Activated T-helper 1 cell treated with anti-CD3 and anti-CD28 coated beads, Interleukin-2, amount 50 U/mL, for 16 hours (primary cell): ENCODE measurements around the gene PRTN3.

Source experiments
- DNase-seq, 2 donors: peaks; one replicate each; pipeline ENCODE4 v3.0.0-alpha.2; 2020; ENCODE audit warnings: low read depth in 1 of 2, low spot score in 1 of 2

PRTN3 gene, protein sequence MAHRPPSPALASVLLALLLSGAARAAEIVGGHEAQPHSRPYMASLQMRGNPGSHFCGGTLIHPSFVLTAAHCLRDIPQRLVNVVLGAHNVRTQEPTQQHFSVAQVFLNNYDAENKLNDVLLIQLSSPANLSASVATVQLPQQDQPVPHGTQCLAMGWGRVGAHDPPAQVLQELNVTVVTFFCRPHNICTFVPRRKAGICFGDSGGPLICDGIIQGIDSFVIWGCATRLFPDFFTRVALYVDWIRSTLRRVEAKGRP

DNA sequence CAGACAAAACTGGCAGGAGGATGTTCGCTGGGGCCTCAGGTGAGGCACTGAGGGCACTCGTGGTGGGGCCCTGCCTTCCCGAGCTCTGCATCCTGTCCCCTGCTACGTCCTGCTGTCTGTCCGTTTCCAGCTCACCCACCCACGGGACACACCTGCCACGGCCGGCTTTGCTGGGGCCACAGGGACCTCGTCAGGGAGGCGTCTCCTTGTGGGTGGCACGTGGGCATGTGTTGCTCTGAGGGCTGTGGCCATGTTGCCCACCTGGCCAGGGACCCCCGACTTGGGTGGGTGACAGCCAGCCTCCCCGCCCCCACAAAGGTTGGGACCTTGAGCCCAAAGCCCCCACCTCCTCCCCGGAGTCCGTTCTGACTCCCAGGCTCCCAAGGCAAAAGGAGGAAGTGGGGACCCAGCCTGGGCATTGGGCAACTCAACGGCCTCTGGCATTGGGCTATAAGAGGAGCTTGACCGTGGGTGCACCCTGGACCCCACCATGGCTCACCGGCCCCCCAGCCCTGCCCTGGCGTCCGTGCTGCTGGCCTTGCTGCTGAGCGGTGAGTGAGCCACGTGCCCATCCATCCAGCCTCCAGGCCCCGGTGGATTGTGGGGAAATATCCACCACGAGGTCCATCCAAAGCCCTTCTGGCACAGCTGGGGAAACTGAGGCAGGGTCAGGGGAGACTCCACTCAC, at the start of gene PRTN3:
Gene PRTN3 (plus strand): TSS at position 481 of the 688 bp plus-strand sequence. CDS start 10 bp downstream, at position 491.
- DNase-seq, result no peak

DNA sequence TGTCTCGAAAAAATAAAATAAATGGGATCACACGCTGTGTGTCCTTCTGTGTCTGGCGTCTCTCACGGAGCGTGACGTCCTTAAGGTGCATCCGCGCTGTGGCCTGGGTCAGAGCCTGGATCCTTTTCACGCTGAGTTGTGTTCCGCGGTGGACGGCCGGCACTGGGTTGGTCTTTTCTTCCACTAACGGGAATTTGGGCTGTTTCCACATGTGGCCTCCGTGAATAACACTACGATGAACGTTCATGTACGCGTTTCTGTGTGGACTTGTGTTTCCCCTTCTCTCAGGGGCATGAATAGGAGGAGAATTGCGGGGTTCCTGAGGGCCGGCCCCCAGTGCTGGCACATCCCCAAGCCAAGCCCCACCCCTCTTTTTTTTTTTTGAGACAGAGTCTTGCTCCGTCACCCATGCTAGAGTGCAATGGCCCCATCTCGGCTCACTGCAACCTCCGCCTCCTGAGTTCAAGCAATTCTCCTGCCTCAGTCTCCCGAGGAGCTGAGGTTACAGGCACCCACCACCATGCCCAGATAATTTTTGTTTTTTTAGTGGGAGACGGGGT, 49.7 kb upstream of the PRTN3 start:
- no peak for DNase-seq

DNA sequence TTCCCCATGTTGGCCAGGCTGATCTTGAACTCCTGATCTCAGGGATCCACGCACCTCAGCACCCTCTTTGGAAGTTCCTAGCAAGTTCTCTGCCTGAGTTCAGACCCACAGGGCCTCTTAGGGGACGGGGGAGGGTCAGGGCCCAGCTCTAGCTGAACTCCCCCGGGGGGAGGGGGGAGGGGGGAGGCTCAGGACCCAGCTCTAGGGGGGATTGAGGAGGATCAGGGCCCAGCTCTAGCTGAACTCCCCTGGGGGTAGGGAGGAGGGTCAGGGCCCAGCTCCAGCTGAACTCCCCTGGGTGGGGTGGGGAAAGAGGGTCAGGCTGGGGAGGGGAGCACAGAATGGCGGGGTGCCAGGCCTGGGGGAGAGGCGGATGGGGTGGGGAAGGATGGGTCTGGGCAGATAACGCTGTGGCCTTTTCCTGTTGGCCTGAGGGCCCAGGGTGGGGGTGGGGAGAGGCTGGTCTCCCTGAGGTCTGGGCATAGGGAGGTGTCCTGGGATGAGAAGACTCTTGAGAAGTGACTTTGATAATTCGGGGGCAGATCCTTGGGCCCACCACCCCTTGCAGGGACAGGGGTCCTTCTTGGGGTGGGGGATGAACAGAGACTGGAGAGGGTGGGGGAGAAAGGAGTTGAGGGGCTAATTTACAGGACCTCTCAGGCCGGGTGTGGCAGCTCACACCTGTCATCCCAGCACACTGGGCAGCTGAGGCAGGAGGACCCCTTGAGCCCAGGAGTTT, 49.1 kb upstream of the PRTN3 start:
- DNase-seq, result no peak

DNA sequence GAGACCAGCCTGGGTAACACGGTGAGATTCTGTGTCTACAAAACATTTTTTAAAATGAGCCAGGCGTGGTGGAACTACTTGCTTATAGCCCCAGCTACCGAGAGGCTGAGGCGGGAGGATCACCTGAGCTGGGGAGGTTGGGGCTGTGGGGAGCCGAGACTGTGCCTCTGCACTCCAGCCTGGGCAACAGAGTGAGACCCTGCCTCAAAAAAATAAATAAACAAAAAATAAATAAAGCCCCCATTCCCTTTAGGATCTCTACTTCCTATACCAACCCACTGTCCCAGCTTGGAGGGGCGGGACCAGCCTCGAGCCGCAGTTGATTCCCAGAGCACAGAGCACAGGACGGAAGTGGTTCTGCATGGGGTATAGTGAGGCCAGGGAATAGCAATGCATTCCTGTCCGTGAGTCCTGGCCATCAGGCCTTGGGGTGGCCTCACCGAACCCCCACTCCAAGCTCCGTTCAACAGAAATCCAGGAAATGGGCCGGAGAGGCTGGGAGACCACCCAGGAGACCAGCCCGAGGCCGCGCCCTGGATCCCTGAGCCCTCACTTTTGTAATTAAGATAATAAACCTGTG, 48.4 kb upstream of the PRTN3 start:
- no peak for DNase-seq

DNA sequence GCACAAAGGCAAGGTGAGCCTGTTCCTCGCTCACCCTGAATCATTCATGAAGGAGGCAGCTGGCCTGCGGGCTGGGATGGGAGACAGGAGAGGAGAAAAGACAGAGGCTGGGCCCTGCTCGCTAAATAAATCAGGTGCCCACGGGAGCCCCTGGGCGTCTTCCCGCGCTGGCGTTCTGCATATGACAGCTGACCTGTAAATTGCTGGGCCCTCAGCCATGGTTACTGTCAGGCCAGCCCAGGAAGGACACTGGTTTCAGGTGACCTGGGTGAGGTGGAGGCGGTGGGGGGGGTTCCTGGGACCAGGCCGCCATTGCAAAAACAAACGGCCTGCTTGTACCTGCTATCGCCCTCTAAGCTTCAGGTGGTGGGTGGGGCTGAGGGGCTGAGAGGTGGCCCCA, 47.0 kb upstream of the PRTN3 start:
- DNase-seq, result no peak

DNA sequence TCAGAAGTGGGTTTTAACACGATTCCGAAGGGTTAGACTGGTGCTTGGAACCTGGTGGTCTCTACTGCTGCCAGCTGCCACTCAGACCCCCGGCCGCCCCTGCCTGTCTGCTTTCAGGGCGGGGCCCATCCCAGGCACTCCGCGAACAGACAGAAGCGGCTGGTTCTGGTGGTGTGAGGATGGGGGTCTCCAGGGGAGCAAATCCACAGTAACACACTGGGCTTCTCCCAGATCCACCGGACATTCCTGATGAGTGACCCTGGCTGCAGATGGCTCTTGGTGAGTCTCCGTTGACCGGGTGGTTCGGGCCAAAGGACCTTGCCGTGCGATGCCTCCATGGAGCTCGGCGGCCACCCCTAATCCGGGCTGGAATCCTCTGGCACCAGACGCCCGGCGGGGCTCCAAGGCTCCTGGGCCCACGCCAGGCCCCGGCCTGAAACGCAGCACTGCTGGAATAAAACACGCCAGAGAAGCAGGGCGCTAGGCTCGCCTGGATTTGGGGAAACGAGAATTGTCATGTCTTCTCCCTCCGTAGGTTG, 45.7 kb upstream of the PRTN3 start:
- no peak for DNase-seq

DNA sequence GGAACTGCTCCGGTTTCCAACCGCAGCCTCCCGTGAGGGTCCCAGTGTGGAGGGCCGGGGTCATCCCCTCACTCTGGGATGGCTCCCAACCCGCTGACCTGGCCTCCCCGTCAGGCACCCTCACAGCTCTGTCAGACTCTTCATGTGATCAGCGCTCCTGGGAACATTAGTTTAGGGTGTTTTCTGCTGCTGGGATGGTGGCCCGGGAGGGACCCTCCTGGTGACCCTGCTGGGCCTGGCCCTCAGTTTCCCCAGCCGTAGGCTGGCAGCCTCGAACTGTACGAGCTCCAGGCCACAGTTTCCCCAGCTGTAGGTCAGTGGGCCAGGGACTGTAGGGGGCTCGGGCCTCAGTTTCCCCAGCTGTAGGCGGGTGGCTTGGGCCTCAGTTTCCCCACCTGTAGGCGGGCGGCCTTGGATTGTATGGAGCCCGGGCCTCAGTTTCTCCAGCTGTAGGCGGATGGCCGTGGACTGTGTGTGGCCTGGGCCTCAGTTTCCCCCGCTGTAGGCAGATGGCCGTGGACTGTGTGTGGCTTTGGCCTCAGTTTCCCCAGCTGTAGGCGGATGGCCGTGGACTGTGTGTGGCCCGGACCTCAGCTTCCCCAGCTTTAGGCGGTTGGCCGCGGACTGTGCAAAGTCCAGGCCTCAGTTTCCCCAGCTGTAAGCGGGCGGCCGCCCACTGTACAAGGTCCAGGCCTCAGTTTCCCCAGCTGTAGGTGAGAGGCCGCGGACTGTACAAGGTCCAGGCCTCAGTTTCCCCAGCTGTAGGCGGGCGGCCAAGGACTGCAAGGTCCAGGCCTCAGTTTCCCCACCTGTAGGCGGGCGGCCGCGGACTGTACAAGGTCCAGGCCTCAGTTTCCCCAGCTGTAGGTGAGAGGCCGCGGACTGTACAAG, 44.9 kb upstream of the PRTN3 start:
- no peak for DNase-seq

DNA sequence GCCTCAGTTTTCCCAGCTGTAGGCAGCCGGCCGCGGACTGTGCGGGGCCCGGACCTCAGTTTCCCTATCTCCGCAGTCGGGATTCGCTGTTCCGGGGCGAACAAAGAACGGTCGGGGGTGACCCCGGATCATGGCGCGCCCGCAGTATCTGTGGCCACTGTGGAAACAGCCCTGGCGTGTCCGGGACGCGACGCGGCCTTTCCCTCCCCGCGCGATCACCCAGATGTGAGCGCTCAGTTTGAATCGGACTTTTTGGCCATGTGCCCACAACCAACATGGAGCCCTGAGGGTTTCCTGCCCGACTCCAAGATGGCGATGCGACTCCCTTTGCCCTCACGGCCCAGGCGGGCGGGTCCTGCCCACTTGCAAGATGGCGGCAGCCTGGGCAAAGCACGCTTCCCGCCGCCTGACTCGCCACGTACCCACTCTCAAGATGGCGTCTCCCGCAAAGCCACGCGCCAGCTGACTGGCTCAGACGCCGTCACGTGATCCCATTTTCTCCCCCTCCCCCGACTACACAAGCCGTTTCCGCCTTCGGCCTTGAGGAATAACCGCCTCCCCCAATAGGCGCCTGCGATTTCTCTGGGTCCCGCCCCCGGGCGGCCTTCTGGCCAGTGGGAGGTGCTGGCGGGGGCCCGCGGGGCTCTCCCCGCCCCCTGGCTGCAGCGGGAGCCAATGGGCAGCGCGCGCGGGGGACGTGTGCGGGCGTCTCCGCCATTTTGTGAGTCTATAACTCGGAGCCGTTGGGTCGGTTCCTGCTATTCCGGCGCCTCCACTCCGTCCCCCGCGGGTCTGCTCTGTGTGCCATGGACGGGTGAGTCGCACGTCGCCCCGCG, 43.9 kb upstream of the PRTN3 start, which contains the start of gene PTBP1:
Gene PTBP1 (plus strand): TSS at position 761 of the 836 bp plus-strand sequence. CDS start 46 bp downstream, at position 807.
- DNase-seq, result peak; percentile 98 to 99

DNA sequence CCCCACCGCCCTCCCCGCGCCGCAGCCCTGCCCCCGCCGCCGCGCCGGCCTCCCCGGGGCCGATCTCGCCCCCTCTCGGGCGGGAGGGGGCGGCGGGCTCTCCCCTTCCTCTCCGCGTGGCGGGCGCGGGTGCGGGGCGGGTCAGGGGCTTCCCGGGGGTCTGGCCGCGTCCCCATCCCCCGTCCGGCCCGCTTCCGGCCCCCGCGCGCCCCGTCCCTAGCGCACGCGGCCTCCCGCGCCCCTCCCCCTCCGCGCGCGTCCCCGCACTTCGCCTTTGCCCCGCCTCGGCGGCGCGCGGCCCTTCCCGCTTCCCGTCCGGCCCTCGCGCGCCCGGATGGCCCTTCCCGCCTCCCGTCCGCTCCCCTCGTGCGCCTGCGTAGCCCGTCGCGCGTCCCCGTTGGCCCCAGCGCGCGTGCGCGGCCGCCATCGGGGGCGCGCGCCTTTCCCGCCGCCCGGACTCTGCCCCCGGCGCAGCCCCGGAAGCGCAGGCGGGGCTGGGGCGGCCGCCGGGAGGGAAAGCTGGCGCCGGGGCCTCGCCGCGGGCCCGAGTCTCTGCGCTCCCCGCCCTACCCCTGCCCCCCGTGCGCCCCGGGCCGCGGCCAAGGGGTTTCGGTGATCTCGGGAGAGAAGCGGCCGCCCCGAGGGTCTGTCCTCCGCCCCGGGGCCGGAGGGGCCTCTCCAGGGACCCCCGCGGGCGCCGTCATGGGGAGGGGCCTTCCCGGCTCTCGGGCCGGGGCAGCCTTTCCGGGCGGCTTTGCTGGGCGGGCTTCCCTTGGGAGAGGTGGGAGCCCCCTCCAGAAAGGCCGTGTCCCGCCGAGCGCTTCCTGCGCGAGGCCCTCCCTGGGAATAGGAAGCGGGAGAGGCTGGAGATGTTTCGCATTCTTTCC, 43.0 kb upstream of the PRTN3 start:
- DNase-seq, result peak; percentile 68 to 82

DNA sequence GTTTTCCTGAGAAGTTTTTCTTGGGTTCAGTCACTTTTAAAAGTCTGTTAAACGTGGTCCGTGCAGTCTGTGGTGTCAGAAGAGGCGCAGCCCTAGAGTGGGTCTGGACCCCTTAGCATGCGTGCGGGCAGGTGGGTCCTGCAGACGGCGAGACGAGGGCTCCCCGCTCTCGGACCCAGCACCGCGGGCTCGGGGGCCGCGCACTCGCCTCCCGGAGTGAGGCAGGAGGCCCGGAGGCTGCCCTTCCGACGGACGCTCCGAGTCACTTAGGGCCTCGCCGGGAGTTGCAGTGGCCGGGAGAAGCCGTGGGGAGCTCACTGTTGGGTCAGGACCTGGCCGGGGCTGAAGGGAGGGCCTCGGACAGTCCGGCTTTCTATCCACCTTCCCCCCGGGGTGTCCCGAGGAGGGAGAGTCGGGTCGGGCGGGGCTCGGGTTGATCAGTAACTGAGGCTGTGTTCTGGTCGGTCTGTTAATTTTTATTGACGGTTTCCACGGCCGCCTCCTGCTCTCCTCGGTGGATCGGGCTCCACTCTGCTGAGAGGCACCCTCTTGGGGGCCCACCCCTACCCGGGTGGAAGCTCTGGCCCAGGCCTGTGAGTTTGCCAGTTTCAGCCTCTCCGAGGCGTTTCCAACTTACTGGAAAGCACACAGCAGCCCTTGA, 42.3 kb upstream of the PRTN3 start:
- DNase-seq, result no peak

DNA sequence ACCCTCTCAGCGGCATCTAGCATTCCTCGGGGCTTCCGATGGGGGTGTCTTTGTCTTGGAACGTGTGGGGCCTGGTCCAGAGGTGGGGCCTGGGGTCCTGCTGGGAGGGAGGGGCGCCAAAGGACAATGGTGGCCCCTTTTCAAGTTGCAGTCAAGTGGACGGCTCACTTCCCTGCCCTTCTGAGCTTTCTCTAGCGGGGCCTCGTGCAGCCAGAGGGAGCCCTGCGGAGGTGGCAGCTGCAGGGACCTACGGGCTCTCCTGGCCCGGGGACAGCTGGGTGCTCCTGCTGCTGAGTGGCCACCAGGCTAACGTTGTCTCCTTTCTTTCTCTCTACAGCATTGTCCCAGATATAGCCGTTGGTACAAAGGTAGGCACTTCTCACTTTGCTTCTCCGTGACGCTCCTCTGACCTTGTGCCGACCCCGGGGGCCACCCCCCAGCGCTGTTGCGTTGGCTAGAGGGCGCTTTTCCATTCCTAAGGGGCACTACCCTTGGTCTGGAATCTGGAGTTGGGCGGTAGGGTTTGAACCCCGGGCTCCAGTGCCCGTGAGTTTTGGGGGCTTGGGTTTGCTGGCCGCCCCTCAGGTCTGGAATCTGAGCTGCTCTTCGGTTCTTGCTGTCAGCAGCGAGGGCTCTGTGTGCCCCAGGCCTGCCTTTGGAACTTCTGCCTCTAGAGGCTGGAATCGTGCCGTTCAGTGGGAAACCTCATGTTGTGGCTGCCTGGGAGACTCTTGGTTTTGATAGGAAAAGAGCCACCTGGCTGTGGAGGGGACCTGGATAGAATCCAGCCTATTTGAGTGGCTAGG, 41.5 kb upstream of the PRTN3 start:
- no peak for DNase-seq

DNA sequence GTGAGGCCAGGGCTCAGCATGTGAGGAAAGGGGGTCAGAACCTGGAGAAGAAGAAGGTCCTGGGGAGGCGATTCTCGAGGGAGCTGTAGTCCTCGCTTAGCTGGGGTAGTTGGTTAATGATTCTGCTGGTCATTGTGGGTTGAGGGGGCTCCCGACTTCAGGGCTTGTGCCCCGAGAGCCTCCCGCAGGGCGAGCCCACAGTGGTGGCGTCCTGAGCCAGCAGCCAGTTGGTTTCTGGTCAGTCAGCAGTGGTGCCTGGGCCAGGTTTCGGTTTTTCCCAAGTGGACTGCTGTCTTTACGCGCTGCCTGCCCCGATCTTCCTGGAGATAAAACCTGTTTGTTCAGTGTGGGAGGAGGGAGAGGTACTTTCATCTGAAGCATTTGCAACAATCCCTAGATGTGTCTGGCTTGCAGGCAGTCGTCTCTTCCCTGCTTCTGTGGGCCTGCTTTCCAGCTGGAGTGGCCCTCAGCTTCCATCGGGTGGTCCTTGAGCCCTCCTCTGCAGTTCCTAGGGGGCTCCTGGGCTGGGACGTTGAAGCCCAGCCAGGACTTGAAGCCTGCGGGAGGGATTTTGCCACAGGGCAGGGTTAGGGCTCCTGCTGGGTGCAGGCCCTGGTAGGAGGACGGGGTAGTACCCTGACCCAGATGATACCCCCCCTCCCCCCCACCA, 40.3 kb upstream of the PRTN3 start:
- DNase-seq, result no peak

DNA sequence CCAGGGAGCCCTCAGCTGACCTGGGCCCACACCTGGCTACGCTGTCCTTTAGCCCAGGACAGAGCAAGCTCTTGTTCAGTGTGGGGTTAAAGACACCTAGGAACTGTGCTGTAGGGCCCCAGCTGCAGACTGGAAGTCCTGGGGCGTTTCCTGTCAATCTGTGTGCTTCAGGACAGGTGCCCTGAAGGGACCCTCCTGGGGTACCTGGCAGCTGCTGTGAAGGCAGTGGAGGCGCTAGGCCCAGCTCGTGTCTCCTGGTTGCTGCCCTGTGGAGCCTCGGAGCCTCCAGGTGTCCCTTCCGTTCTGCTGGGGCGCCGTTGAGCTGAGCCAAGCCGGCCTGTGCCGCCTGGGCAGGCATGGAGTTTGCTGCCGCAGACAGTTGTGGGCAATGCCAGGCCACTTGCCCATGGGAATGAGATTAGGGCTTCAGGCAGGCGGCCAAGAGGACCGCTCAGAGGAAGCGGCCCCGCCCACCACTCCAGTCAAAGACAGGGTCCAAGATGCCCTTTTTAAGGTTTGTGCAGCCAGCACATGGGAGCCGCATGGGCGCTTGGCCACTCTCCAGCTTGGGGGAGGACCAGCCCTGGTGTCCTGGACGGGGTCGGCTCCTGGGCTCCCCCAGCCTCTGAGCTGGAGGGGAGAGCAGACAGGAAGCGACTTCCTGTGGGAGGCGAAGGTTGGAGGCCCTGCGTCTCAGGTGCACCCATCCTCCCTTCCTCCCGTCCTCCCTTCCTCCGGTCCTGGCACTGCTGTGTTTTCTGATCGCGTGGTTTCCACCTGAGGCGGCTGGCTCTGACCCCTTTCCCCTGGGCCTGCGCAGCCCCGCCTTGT, 39.6 kb upstream of the PRTN3 start:
- no peak for DNase-seq

DNA sequence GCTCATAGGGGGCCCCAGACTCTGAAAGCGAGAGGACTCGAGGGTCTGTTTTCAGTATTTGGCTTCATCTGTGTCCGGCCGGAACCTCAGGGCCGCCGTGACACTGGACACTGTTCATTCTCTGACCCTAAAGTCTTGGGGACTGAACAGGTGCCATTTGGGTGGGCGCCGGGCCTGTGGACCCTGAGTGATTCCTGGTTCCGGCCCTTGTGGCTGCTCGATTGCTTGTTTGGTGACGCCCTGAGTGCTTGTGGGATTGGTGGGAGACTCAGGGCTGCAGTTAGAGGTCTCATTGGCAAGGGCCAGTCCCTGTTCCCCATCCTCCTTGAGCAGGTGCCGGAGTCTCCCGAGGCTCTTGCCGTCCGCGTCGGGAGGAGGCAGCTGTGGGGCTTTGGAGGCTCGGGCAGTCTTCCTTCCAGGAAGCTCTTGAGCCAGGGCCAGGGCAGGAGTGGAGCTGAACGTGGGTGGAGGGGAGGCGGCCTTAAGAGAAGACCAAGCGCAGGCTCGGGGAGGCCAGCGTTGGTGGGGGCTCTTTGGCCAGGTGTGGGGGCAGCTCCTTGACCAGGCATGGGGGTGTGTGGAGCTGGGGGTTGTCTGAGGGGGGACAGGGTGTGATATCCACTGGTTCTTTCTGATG, 38.8 kb upstream of the PRTN3 start:
- DNase-seq, result no peak

DNA sequence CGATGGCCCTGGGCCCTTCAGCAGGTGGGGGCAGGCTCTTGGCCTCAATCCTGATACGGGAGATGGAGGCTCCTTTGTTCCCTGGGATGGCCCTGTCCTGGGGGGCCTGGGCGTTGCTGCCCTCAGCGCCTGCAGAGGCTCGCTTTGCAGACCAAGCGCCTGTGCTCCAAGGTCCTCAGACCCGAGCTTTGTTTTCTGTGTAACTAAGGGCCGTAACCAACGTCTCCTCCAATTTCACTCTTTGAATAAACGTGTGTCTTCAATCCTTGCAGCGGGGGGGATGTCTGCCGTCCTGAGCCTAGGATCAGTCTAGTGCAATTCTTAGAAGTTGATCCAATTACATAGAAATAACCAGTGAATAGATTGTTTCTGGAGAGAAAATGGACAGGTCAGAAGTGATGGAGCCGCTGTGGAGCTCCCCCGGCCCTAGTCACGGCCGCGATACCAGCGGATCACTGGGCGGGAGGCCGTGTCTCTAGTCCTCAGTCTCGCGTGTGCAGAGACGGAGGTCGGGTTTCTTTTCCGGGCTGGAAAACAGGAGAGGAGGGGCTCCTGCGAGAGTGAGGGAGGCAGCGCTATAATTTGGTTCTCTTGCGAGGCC, 38.2 kb upstream of the PRTN3 start:
- DNase-seq, result no peak
